PC-3 (cell line): ENCODE measurements around the gene NET1.
"Not testable (repeated sequence)": the region's sequence is repeated elsewhere in the genome, so short reads cannot be mapped to it uniquely, and the experiment has no call there.

Experiments
- CTCF ChIP-seq: fragments of 300-600 bp; sonication (generic); conservative IDR thresholded peaks from 2 replicates; pipeline ENCODE4 v1.5.1; 2017; ENCODE audit warnings: antibody characterized with exemption, low read depth, mild to moderate bottlenecking, low read length
- EZH2 ChIP-seq: fragments of 300-600 bp; sonication (generic); IDR thresholded peaks from one replicate; pipeline ENCODE4 v1.6.1; 2017; ENCODE audit warnings: antibody characterized with exemption, mild to moderate bottlenecking, low read length; ENCODE audit not compliant: unreplicated experiment
- EZH2phosphoT487 ChIP-seq: fragments of 300-600 bp; sonication (generic); IDR thresholded peaks from 2 replicates; pipeline ENCODE4 v1.6.1; 2018; ENCODE audit warnings: mild to moderate bottlenecking, antibody characterized with exemption, low read length, borderline replicate concordance

DNA sequence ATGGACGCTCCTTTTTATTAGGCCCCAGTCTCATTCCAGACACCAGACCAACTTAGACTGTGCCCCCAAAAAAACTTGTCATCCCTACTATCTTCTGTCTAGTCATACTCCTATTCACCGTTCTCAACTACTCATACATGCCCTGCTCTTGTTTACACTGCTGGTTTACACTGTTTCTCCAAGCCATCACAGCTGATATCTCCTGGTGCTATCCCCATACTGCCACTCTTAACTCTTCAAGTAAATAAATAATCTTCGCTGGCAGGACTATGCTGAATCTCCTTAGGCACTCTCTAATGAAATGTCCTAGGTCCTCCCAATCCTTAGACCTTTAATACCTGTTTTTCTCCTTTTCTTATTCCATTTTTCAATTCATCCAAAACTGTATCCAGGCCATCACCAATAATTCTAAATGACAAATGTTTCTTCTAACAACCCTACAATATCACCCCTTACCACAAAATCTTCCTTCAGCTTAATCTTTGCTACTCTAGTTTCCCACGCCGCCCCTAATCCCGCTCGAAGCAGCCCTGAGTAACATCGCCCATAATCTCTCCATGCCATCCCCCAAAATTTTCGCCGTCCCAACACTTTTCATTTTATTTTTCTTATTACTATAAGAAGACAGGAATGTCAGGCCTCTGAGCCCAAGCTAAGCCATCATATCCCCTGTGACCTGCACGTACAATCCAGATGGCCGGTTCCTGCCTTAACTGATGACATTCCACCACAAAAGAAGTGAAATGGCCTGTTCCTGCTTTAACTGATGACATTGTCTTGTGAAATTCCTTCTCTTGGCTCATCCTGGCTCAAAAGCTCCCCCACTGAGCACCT is 63.8 kb downstream of the NET1 start:
- not testable (repeated sequence) for TF ChIP-seq CTCF, EZH2, EZH2phosphoT487
